Measurements from ENCODE around the gene EMC6. TPM values are rescaled to one million over a fixed set of nuclear protein-coding genes. Genes with fewer than 3 reads are reported as not detected.

Gene EMC6
- total RNA-seq, 4 donors from 2014 or later = 5.6 to 19.3 (median 10.6) TPM

- no peak overlapping the region for H3K4me3 ChIP-seq (ENCODE audit: low read depth, poor library complexity, severe bottlenecking)
- intact Hi-C loops (cut with DNase I; ENCODE audit: low total_unique reads) = no loop called here
- DNase-seq (ENCODE audit: low spot score in 2 of 2) = no peak
- no peak for TF ChIP-seq POLR2A (IDR thresholded peaks at IDR 0.05)
- TF ChIP-seq CTCF (IDR thresholded peaks at IDR 0.05) = no peak
- WGBS, 2 donors = 90 to 93% methylated on average over 10 of the region's 10 CpGs
These were observed 37.8 kb upstream of the EMC6 start for GRCh38 chr17:3630781-3631180.

GRCh38 chr17:3632287-3632686 is 36.3 kb upstream of the EMC6 start:
- intact Hi-C loops (cut with DNase I; ENCODE audit: low total_unique reads) = no loop called here
- TF ChIP-seq CTCF (IDR thresholded peaks at IDR 0.05) (no peak), POLR2A (IDR thresholded peaks at IDR 0.05) (no peak)
- H3K4me3 ChIP-seq (ENCODE audit: low read depth, poor library complexity, severe bottlenecking) = no peak overlapping the region
- no peak for DNase-seq (ENCODE audit: low spot score in 2 of 2)
- WGBS, 2 donors = 92 to 99% methylated on average over 7 of the region's 7 CpGs

- no peak for DNase-seq (ENCODE audit: low spot score in 2 of 2)
- peak overlapping the region; percentile 80 for H3K4me3 ChIP-seq (ENCODE audit: low read depth, poor library complexity, severe bottlenecking)
- intact Hi-C loops (cut with DNase I; ENCODE audit: low total_unique reads) = no loop called here
- 23 to 40% methylated on average over 18 to 33 of the region's 38 CpGs for WGBS, 2 donors
- TF ChIP-seq POLR2A (IDR thresholded peaks at IDR 0.05) = no peak
- TF ChIP-seq CTCF (IDR thresholded peaks at IDR 0.05) = no peak
These were observed 33.0 kb upstream of the EMC6 start for GRCh38 chr17:3635474-3636153.

GRCh38 chr17:3636154-3636907 is 32.3 kb upstream of the EMC6 start, which contains the start of the genes CTNS and SHPK:
Gene CTNS (plus strand): TSS chr17:3636760. CDS start chr17:3640207, 3,447 bp downstream.
Gene SHPK (minus strand): TSS chr17:3636250. CDS start chr17:3636219, 31 bp downstream.
- WGBS, 2 donors = 0% methylated on average over 2 to 55 of the region's 68 CpGs
- peak; percentile 96 to 99 for DNase-seq (ENCODE audit: low spot score in 2 of 2)
- intact Hi-C loops (cut with DNase I; ENCODE audit: low total_unique reads) = no loop called here
- TF ChIP-seq POLR2A (IDR thresholded peaks at IDR 0.05) (no peak), CTCF (IDR thresholded peaks at IDR 0.05) (no peak)
- peak within 1 kb of the TSS; percentile 80 for H3K4me3 ChIP-seq (ENCODE audit: low read depth, poor library complexity, severe bottlenecking)

GRCh38 chr17:3636908-3637373 is 31.7 kb upstream of the EMC6 start:
- intact Hi-C loops (cut with DNase I; ENCODE audit: low total_unique reads) = no loop called here
- TF ChIP-seq CTCF (IDR thresholded peaks at IDR 0.05) = no peak
- TF ChIP-seq POLR2A (IDR thresholded peaks at IDR 0.05) = no peak
- 1% methylated on average over 14 to 30 of the region's 31 CpGs for WGBS, 2 donors
- DNase-seq (ENCODE audit: low spot score in 2 of 2) = no peak
- H3K4me3 ChIP-seq (ENCODE audit: low read depth, poor library complexity, severe bottlenecking) = peak overlapping the region; percentile 80
